Kidney (tissue), 14 donors: ENCODE data around the gene PARL. TPM values are rescaled to one million over a fixed set of nuclear protein-coding genes. Genes with fewer than 3 reads are reported as not detected.

Experiments
- DNase-seq, 5 donors: peaks; one replicate each; pipeline ENCODE4 v3.0.0-alpha.2; 2013 to 2020
- FAIRE-seq: peaks from 2 replicates; lab custom pipeline; 2012; peaks lifted over from hg19 to GRCh38; lab: Jason Lieb, UNC
- H3K27ac ChIP-seq, 2 donors: one replicate each; pipeline ENCODE4 v1.7.0; 2013; ENCODE audit warnings: low read depth in 2 of 2, low read length in 2 of 2, inconsistent platforms in 1 of 2
- H3K27me3 ChIP-seq: one replicate; pipeline ENCODE4 v1.7.1; 2013; ENCODE audit warnings: low read length, inconsistent platforms; ENCODE audit not compliant: control insufficient read depth, insufficient read depth
- H3K36me3 ChIP-seq, 3 donors: one replicate each; pipeline versions ENCODE4 v1.7.0 to v1.7.1; 2013; ENCODE audit warnings: low read length in 3 of 3, control low read depth in 1 of 3, inconsistent platforms in 1 of 3; ENCODE audit not compliant: insufficient read depth in 3 of 3, control insufficient read depth in 2 of 3
- H3K4me1 ChIP-seq, 3 donors: one replicate each; pipeline versions ENCODE4 v1.7.0 to v1.7.1; 2013; ENCODE audit warnings: low read length in 3 of 3, inconsistent platforms in 1 of 3, low read depth in 1 of 3; ENCODE audit not compliant: control insufficient read depth in 2 of 3, insufficient read depth in 2 of 3
- H3K4me3 ChIP-seq, 3 donors: one replicate each; pipeline versions ENCODE4 v1.7.0 to v1.8.1; 2013; ENCODE audit warnings: low read length in 3 of 3, control low read depth in 1 of 3, inconsistent platforms in 1 of 3
- H3K9ac ChIP-seq, 3 donors: one replicate each; pipeline versions ENCODE4 v1.7.0 to v1.7.1; 2013; ENCODE audit warnings: low read length in 3 of 3, control low read depth in 1 of 3, inconsistent platforms in 1 of 3
- H3K9me3 ChIP-seq, 3 donors: one replicate each; pipeline versions ENCODE4 v1.7.0 to v1.7.1; 2013; ENCODE audit warnings: low read length in 3 of 3, control low read depth in 1 of 3, inconsistent platforms in 1 of 3; ENCODE audit not compliant: control insufficient read depth in 2 of 3, insufficient read depth in 1 of 3
- CTCF ChIP-seq: IDR thresholded peaks from 3 replicates; pipeline ENCODE4 v1.5.1; 2012; ENCODE audit warnings: mild to moderate bottlenecking, moderate library complexity, borderline replicate concordance; ENCODE audit not compliant: insufficient read depth; ENCODE audit errors: extremely low read depth
- intact Hi-C: fragments of 100-400 bp; cut with DNase I; formaldehyde crosslinking; loops from one replicate; pipeline ENCODE4 v1.11.1; 2022
- polyA plus RNA-seq: library from polyadenylated mRNA; stranded (reverse); fragments of 350-450 nt; fragmentation: Illumina TruSeq; extraction: RNeasy Lipid Tissue Mini Kit (QIAGEN cat#74804); gene quantifications from one replicate; pipeline ENCODE4 v1.2.3, GENCODE V29; 2014; ENCODE audit warnings: low read depth, low replicate concordance; ENCODE audit not compliant: insufficient read depth
- total RNA-seq: library from RNA; stranded (reverse); fragmentation: NEBNext Ultra II Directional; extraction: Animal tissue kit (Norgen Biotek cat#: 25700); gene quantifications from one replicate; pipeline ENCODE4 v1.2.1, GENCODE V29; 2021
- donor health status: control.
- donor health status: control.
- donor health status: control.
- donor health status: control.
- donor health status: control.
- donor health status: DM: yes; HTN: yes; CAD: no.
- donor health status: Normal renal cell carcinoma (clear cell type).

The PARL gene
- total and polyA plus RNA-seq, 2 donors from 2014 or later, result 70.2 to 88.8 TPM

GRCh38 chr3:183909030-183909600, 24.4 kb upstream of the PARL start:
- Histone ChIP-seq H3K9me3 (no peaks in the 10 kb centered on the region), H3K9ac (no peak overlapping the region), H3K27ac (no peak overlapping the region), H3K36me3 (no peaks in the 10 kb centered on the region), H3K4me1 (no peaks in the 10 kb centered on the region), H3K4me3 (no peak overlapping the region), H3K27me3 (no peaks in the 10 kb centered on the region)
- intact Hi-C loops, result no loop called here
- DNase-seq (no peak), FAIRE-seq (no peak)
- no peak for TF ChIP-seq CTCF

- intact Hi-C loops, result no loop called here
Observed at GRCh38 chr3:183907911-183908331, 23.2 kb upstream of the PARL start.

GRCh38 chr3:183907176-183907575, 22.5 kb upstream of the PARL start:
- no peaks in the 10 kb centered on the region for H3K9me3 ChIP-seq
- H3K27ac ChIP-seq, result no peak overlapping the region
- no peak overlapping the region for H3K4me3 ChIP-seq
- H3K9ac ChIP-seq, result no peak overlapping the region
- no peaks in the 10 kb centered on the region for H3K27me3 ChIP-seq
- no peak for TF ChIP-seq CTCF
- intact Hi-C loops, result no loop called here
- DNase-seq (no peak), FAIRE-seq (no peak)
- H3K4me1 ChIP-seq, result no peaks in the 10 kb centered on the region
- no peaks in the 10 kb centered on the region for H3K36me3 ChIP-seq

More at GRCh38 chr3:183907911-183908331, 23.2 kb upstream of the PARL start:
- TF ChIP-seq CTCF, result no peak
- no peak overlapping the region for H3K27ac ChIP-seq
- DNase-seq (peak in 2 of 5 donors; percentile 16 to 18), FAIRE-seq (no peak)
- H3K4me1 ChIP-seq, result no peaks in the 10 kb centered on the region
- no peak overlapping the region for H3K9ac ChIP-seq
- no peaks in the 10 kb centered on the region for H3K27me3 ChIP-seq
- no peaks in the 10 kb centered on the region for H3K9me3 ChIP-seq
- H3K4me3 ChIP-seq, result no peak overlapping the region
- H3K36me3 ChIP-seq, result no peaks in the 10 kb centered on the region
